GM19099 (cell line): ENCODE results near the gene CHPF2.

Source experiments
- POLR2A ChIP-seq: IDR thresholded peaks from 3 replicates; pipeline ENCODE4 v1.6.1; 2011; ENCODE audit warnings: low read depth; ENCODE audit not compliant: insufficient read length; ENCODE audit errors: extremely low read depth

Gene CHPF2

GRCh38 chr7:151213826-151214225, 18.5 kb upstream of the CHPF2 start:
- no peak for TF ChIP-seq POLR2A

- no peak for TF ChIP-seq POLR2A
These were observed 16.9 kb upstream of the CHPF2 start for GRCh38 chr7:151215396-151215795.

- TF ChIP-seq POLR2A: no peak
These were observed 14.1 kb upstream of the CHPF2 start for GRCh38 chr7:151218170-151218569.

GRCh38 chr7:151223728-151224127, 8.6 kb upstream of the CHPF2 start:
- no peak for TF ChIP-seq POLR2A

- no peak for TF ChIP-seq POLR2A
These were observed 6.3 kb upstream of the CHPF2 start for GRCh38 chr7:151225948-151226510.

- no peak for TF ChIP-seq POLR2A
These were observed 5.8 kb upstream of the CHPF2 start for GRCh38 chr7:151226560-151226874.

- TF ChIP-seq POLR2A: peak; percentile 67
These were observed 5.2 kb upstream of the CHPF2 start, which contains the start of gene ABCF2 for GRCh38 chr7:151226875-151227782. Gene ABCF2 (minus strand): TSS chr7:151227205. CDS start chr7:151226458, 747 bp downstream.

- TF ChIP-seq POLR2A: no peak
These were observed 4.0 kb upstream of the CHPF2 start for GRCh38 chr7:151228024-151228866.

- no peak for TF ChIP-seq POLR2A
These were observed 3.0 kb upstream of the CHPF2 start for GRCh38 chr7:151229249-151229648.

- no peak for TF ChIP-seq POLR2A
These were observed 1.2 kb upstream of the CHPF2 start for GRCh38 chr7:151231080-151231479.

GRCh38 chr7:151232917-151233701, 826 bp downstream of the CHPF2 start:
- TF ChIP-seq POLR2A: peak; percentile 37

- TF ChIP-seq POLR2A: no peak
These were observed 1.5 kb downstream of the CHPF2 start for GRCh38 chr7:151233804-151234203.

GRCh38 chr7:151235091-151235787, 3.0 kb downstream of the CHPF2 start:
- TF ChIP-seq POLR2A: no peak

GRCh38 chr7:151236406-151236805, 4.1 kb downstream of the CHPF2 start:
- no peak for TF ChIP-seq POLR2A
